ENCODE measurements around the gene CEP43. TPM values are rescaled to one million over a fixed set of nuclear protein-coding genes. Genes with fewer than 3 reads are reported as not detected.

The CEP43 gene, protein sequence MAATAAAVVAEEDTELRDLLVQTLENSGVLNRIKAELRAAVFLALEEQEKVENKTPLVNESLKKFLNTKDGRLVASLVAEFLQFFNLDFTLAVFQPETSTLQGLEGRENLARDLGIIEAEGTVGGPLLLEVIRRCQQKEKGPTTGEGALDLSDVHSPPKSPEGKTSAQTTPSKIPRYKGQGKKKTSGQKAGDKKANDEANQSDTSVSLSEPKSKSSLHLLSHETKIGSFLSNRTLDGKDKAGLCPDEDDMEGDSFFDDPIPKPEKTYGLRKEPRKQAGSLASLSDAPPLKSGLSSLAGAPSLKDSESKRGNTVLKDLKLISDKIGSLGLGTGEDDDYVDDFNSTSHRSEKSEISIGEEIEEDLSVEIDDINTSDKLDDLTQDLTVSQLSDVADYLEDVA
- total RNA-seq (2021; fragmentation: NEBNext Ultra II Directional; extraction: Animal tissue kit (Norgen Biotek cat#: 25700)) (31.2 and 33.8 TPM in 2 replicates), polyA plus RNA-seq (2011; rRNA removed) (9.9 and 12.0 TPM in 2 replicates), polyA minus RNA-seq (2011; rRNA and poly(A)+ RNA removed) (11.1 and 11.4 TPM in 2 replicates)
- polyA plus RNA-seq (2011; cell fraction: cytosol; rRNA removed) = 20.6 TPM
- polyA plus RNA-seq (2011; cell fraction: nucleus; rRNA removed) = 14.2 TPM
- polyA plus RNA-seq (2012, experiment 1 of 2) = 13.6 to 28.7 TPM (median 18.0 TPM) in 4 replicates
- 3.0 TPM for polyA plus RNA-seq (2012, experiment 2 of 2)
- polyA plus RNA-seq (2013, experiment 1 of 2) = 15.2 TPM
- polyA plus RNA-seq (2013, experiment 2 of 2) = 14.7 TPM
- polyA minus RNA-seq (2011; cell fraction: cytosol; rRNA and poly(A)+ RNA removed) = 12.2 TPM
- 23.6 TPM for polyA minus RNA-seq (2011; cell fraction: nucleus; rRNA and poly(A)+ RNA removed)
- long read RNA-seq, experiment 1, partial matches to known transcripts = 5 of 6 reads
- long read RNA-seq, experiment 1, other reads (novel, unspliced or antisense) = 1 of 6 reads
- long read RNA-seq, experiment 2, full-length matches to known transcripts = 14 of 22 reads
- long read RNA-seq, experiment 2, partial matches to known transcripts = 4 of 22 reads
- long read RNA-seq, experiment 2, other reads (novel, unspliced or antisense) = 4 of 22 reads

GRCh38 chr6:166999145-166999883 lies at the start of gene CEP43:
TSS of gene CEP43 (plus strand) at chr6:166999397. CDS start at chr6:166999413, 16 bp downstream.
- peak within 1 kb of the TSS; percentile 57 for H4K91ac ChIP-seq (replicated peaks; ENCODE audit: insufficient read length, low read length)
- no peak within 1 kb of the TSS for H2BK12ac ChIP-seq (ENCODE audit: low read depth, low read length)
- H3K36me3 ChIP-seq (ENCODE audit: control insufficient read depth in 2 of 4, insufficient read depth in 4 of 4, low read length in 3 of 4) = peaks cover 2 to 41% (median 10%) of the 10 kb centered on the region in 4 experiments; a peak in 6 of 8 replicates
- no peak within 1 kb of the TSS for H3K14ac ChIP-seq (ENCODE audit: insufficient read length)
- H2AK5ac ChIP-seq (ENCODE audit: low read depth, low read length) = no peak within 1 kb of the TSS
- H3K9me3 ChIP-seq (ENCODE audit: insufficient read depth in 2 of 2, low read depth in 1 of 2, low read length in 1 of 2) = no peaks in the 10 kb centered on the region
- H3K4ac ChIP-seq (replicated peaks; ENCODE audit: insufficient read length, low read depth, low read length) = no peak within 1 kb of the TSS
- FAIRE-seq (no peak), DNase-seq (ENCODE audit: low read depth in 1 of 2, low spot score in 2 of 2) (peak; percentile 84 to 95)
- H2BK120ac ChIP-seq (replicated peaks; ENCODE audit: low read depth, low read length) = no peak within 1 kb of the TSS
- POLR2A ChIA-PET (ENCODE audit: partially characterized antibody) = interaction anchor here (0.6 to 2.9 kb wide), 14 partner anchors 8 to 373 kb away, joined by 3 to 11 read pairs (median 4); partner anchors contain the start of gene RNASET2
- peaks cover 0 to 8% (median 4%) of the 10 kb centered on the region in 4 experiments; a peak in 5 of 7 replicates for H3K4me1 ChIP-seq (replicated peaks in 1 of 4; ENCODE audit: control insufficient read depth in 3 of 4, insufficient read depth in 4 of 4, low read length in 3 of 4)
- no peak within 1 kb of the TSS; the same call in 1 of the 2 replicates for H2AFZ ChIP-seq (ENCODE audit: low read length)
- peak within 1 kb of the TSS; percentile 93 for H4K5ac ChIP-seq (ENCODE audit: insufficient read length, low read depth, low read length)
- CTCF ChIA-PET (ENCODE audit: partially characterized antibody) = interaction anchor here (0.7 to 2.5 kb wide), 9 partner anchors 10 to 224 kb away, joined by 3 to 13 read pairs (median 3); partner anchors contain the start of gene RNASET2
- H3K4me2 ChIP-seq (ENCODE audit: insufficient read depth in 1 of 2, low read depth in 2 of 2, low read length in 2 of 2) = peak within 1 kb of the TSS; percentile 83 to 91
- peak within 1 kb of the TSS; percentile 83 for H3K56ac ChIP-seq (replicated peaks; ENCODE audit: insufficient read length, low read depth, low read length)
- H4K8ac ChIP-seq (ENCODE audit: extremely low read depth, insufficient read depth, low read length) = peak within 1 kb of the TSS; percentile 93
- H4K20me1 ChIP-seq (replicated peaks in 1 of 2; ENCODE audit: control insufficient read depth in 1 of 2, insufficient read depth in 2 of 2, low read length in 2 of 2) = peaks cover 6 to 8% of the 10 kb centered on the region in 2 experiments
- H3K4me3 ChIP-seq (ENCODE audit: extremely low read depth in 1 of 4, insufficient read depth in 2 of 4, low read depth in 3 of 4, low read length in 4 of 4) = peak within 1 kb of the TSS; percentile 80 to 90 (median 85)
- H3K23me2 ChIP-seq (ENCODE audit: low read depth, low read length) = peaks cover 6% of the 10 kb centered on the region; the same call in 1 of the 2 replicates
- no peak within 1 kb of the TSS for H2BK15ac ChIP-seq (ENCODE audit: low read length)
- no peaks in the 10 kb centered on the region for H3K27me3 ChIP-seq (replicated peaks in 1 of 4; ENCODE audit: control insufficient read depth in 3 of 4, extremely low read depth in 1 of 4, insufficient read depth in 3 of 4, low read length in 3 of 4)
- 2% methylated on average over 27 of the region's 93 CpGs; no CpG with 5 or more reads in 1 of the 2 experiments for WGBS, 2 experiments (ENCODE audit: extremely low coverage in 1 of 2, insufficient coverage in 1 of 2, insufficient read length in 1 of 2, insufficient replicate concordance in 2 of 2, low coverage in 1 of 2, low lambda C conversion rate in 2 of 2, missing lambda C conversion rate in 1 of 2)
- H3K23ac ChIP-seq (ENCODE audit: insufficient read length) = no peak within 1 kb of the TSS
- peaks cover 13% of the 10 kb centered on the region for H3K79me1 ChIP-seq (ENCODE audit: low read depth, low read length)
- H2BK20ac ChIP-seq (ENCODE audit: low read length) = no peak within 1 kb of the TSS
- H3K18ac ChIP-seq (ENCODE audit: extremely low read depth, low read length) = no peak within 1 kb of the TSS; the same call in 1 of the 2 replicates
- H3K79me2 ChIP-seq (ENCODE audit: control insufficient read depth in 1 of 2, insufficient read depth in 2 of 2, low read length in 2 of 2) = peaks cover 4 to 72% of the 10 kb centered on the region in 2 experiments
- peak within 1 kb of the TSS; percentile 68; the same call in 1 of the 2 replicates for H3K27ac ChIP-seq (ENCODE audit: low read depth, low read length)
- H3K9ac ChIP-seq (replicated peaks in 1 of 4; ENCODE audit: extremely low read depth in 1 of 4, low read depth in 3 of 4, low read length in 3 of 4) = peak within 1 kb of the TSS; percentile 84 to 89 (median 86)
- H2BK5ac ChIP-seq (ENCODE audit: low read depth, low read length) = peak within 1 kb of the TSS; percentile 84
- peak; percentile 47 to 84 for TF ChIP-seq POLR2A (IDR thresholded peaks at IDR 0.05; ENCODE audit: control extremely low read depth in 1 of 2, low read depth in 2 of 2, low read length in 2 of 2)
- TF ChIP-seq KDM5A (IDR thresholded peaks at IDR 0.05; ENCODE audit: low read length) = peak; percentile 63
- TF ChIP-seq TEAD4 (IDR thresholded peaks at IDR 0.05; ENCODE audit: low read depth, low read length) = peak; percentile 72
- TF ChIP-seq SUZ12 (IDR thresholded peaks at IDR 0.05; ENCODE audit: low read length) = no peak
- TF ChIP-seq SIRT6 (IDR thresholded peaks at IDR 0.05; ENCODE audit: low read length) = no peak
- peak; percentile 95 for TF ChIP-seq PHF8 (conservative IDR thresholded peaks at IDR 0.05; ENCODE audit: low read depth, low read length)
- TF ChIP-seq TCF12 (IDR thresholded peaks at IDR 0.05; ENCODE audit: low read depth, low read length) = 0 out of 2 replicates have a peak, but pooled peaks have one; percentile 46
- peak; percentile 91 for TF ChIP-seq ASH2L (IDR thresholded peaks at IDR 0.05; ENCODE audit: low read length)
